Measurements from ENCODE around the gene EML6.

- TF ChIP-seq MAX (IDR thresholded peaks at IDR 0.05) (no peak), CEBPB (IDR thresholded peaks at IDR 0.05; ENCODE audit: low read depth) (no peak), EZH2phosphoT487 (IDR thresholded peaks at IDR 0.05; ENCODE audit: borderline replicate concordance) (no peak), CTCF (IDR thresholded peaks at IDR 0.05 in 2 of 3, conservative IDR thresholded peaks at IDR 0.05 in 1 of 3; ENCODE audit: borderline replicate concordance in 1 of 3, insufficient read depth in 1 of 3, low read depth in 2 of 3, low read length in 2 of 3) (no peak), ZFX (IDR thresholded peaks at IDR 0.05) (no peak), REST (IDR thresholded peaks at IDR 0.05; ENCODE audit: low read depth) (no peak), ZNF274 (IDR thresholded peaks at IDR 0.05; ENCODE audit: low read depth, low read length) (no peak), POLR2A (IDR thresholded peaks at IDR 0.05; ENCODE audit: borderline replicate concordance, extremely low read depth, insufficient read depth, insufficient read length) (no peak), EZH2 (IDR thresholded peaks at IDR 0.05) (no peak), CBX3 (IDR thresholded peaks at IDR 0.05; ENCODE audit: low read depth) (no peak), RAD21 (IDR thresholded peaks at IDR 0.05; ENCODE audit: low read depth) (no peak), FOSL1 (IDR thresholded peaks at IDR 0.05; ENCODE audit: low read depth) (no peak)
Measured at GRCh38 chr2:54895730-54896129, 172.3 kb downstream of the EML6 start.

All from HCT116 (cell line).